Tibial nerve (tissue), 4 donors: ENCODE results near the gene TXNRD3.

Source experiments
- EP300 ChIP-seq, 2 donors: sonication (generic); formaldehyde crosslinking; IDR thresholded peaks; one replicate each; pipeline ENCODE4 v1.6.1; 2017; ENCODE audit warnings: antibody characterized with exemption in 2 of 2, mild to moderate bottlenecking in 1 of 2
- POLR2A ChIP-seq, 2 donors: fragments of 450-650 bp; IDR thresholded peaks; one replicate each; pipeline ENCODE4 v1.6.1; 2017; ENCODE audit warnings: antibody characterized with exemption in 2 of 2, mild to moderate bottlenecking in 2 of 2, moderate library complexity in 2 of 2
- TF ChIP-seq, protein P1 (sequence below), 5 experiments: fragments of 200-600 bp in 3 of 5; fragments of 450-650 bp in 2 of 5; sonication (generic) in 3 of 5; IDR thresholded peaks; one replicate each; pipeline ENCODE4 v1.5.1; 2016 to 2019; ENCODE audit warnings: antibody characterized with exemption in 5 of 5, mild to moderate bottlenecking in 3 of 5, moderate library complexity in 2 of 5

- TF ChIP-seq POLR2A (IDR thresholded peaks at IDR 0.05) (no peak), EP300 (IDR thresholded peaks at IDR 0.05) (no peak)
- TF ChIP-seq, protein P1, sequence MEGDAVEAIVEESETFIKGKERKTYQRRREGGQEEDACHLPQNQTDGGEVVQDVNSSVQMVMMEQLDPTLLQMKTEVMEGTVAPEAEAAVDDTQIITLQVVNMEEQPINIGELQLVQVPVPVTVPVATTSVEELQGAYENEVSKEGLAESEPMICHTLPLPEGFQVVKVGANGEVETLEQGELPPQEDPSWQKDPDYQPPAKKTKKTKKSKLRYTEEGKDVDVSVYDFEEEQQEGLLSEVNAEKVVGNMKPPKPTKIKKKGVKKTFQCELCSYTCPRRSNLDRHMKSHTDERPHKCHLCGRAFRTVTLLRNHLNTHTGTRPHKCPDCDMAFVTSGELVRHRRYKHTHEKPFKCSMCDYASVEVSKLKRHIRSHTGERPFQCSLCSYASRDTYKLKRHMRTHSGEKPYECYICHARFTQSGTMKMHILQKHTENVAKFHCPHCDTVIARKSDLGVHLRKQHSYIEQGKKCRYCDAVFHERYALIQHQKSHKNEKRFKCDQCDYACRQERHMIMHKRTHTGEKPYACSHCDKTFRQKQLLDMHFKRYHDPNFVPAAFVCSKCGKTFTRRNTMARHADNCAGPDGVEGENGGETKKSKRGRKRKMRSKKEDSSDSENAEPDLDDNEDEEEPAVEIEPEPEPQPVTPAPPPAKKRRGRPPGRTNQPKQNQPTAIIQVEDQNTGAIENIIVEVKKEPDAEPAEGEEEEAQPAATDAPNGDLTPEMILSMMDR (IDR thresholded peaks at IDR 0.05): no peak
Observed at GRCh38 chr3:126620738-126621137, 34.2 kb downstream of the TXNRD3 start.
